ENCODE results near the gene KCNQ5. TPM values are rescaled to one million over a fixed set of nuclear protein-coding genes. Genes with fewer than 3 reads are reported as not detected.

Gene KCNQ5
- total RNA-seq, 1 experiment from 2014 or later, result 0.07 TPM

DNA sequence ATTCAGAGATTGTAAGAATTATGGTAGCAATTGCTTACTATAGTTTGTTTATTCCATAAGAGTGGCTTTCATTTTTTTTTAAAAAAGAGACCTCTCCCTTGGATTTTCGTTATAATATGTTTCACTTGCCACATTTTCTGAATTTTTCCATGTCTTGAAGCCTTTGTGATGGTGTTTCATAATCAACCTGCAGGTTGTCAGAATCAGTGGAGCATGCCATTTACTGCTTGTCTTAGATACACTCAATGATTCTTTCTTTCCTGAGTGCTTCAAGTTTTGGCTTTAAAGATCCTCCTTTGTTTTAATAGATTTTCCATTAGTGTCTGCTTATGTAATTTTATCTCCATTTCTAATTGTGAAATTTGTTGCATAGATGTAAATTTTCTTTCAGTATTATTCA is 31.2 kb downstream of the KCNQ5 start:
- DNase-seq, result no peak
- Mint-ChIP-seq H3K4me3 (no peak overlapping the region), H3K36me3 (ENCODE audit: insufficient read depth in 1 of 3, low read depth in 3 of 3) (no peaks in the 10 kb centered on the region), H3K9me3 (no peaks in the 10 kb centered on the region), H3K27ac (no peak overlapping the region), H3K4me1 (peaks cover 8 to 10% of the 10 kb centered on the region in 2 experiments), H3K27me3 (ENCODE audit: low read depth) (no peaks in the 10 kb centered on the region)
- Histone ChIP-seq H3K9ac (ENCODE audit: extremely low read depth, insufficient read length, low read length) (no peak overlapping the region), H3K23me2 (ENCODE audit: insufficient read length, low read depth, low read length, poor library complexity, severe bottlenecking) (no peaks in the 10 kb centered on the region), H3K4me1 (ENCODE audit: insufficient read depth, low read length) (no peaks in the 10 kb centered on the region), H3K27ac (ENCODE audit: insufficient read length, low read depth, low read length) (no peak overlapping the region), H2AK5ac (ENCODE audit: insufficient read length, low read length) (no peak overlapping the region), H2BK5ac (ENCODE audit: insufficient read length, low read length) (no peak overlapping the region), H3K4ac (ENCODE audit: low read depth, low read length) (no peak overlapping the region), H3K79me1 (ENCODE audit: insufficient read depth, low read depth, low read length, poor library complexity, severe bottlenecking) (no peaks in the 10 kb centered on the region), H4K20me1 (ENCODE audit: control insufficient read depth, insufficient read depth, insufficient read length) (no peaks in the 10 kb centered on the region), H2BK20ac (ENCODE audit: low read depth, low read length, poor library complexity, severe bottlenecking) (no peak overlapping the region), H2AFZ (ENCODE audit: low read length) (no peak overlapping the region), H3K23ac (ENCODE audit: insufficient read length, low read depth, low read length) (no peak overlapping the region), H3K9me3 (ENCODE audit: control insufficient read depth, low read depth, low read length) (no peaks in the 10 kb centered on the region), H4K8ac (replicated peaks; ENCODE audit: insufficient read length, low read depth, low read length) (no peak overlapping the region), H2BK120ac (ENCODE audit: low read depth, low read length, poor library complexity, severe bottlenecking) (no peak overlapping the region), H4K5ac (ENCODE audit: insufficient read length, low read depth, low read length) (no peak overlapping the region), H2BK15ac (ENCODE audit: low read depth, low read length) (no peak overlapping the region), H3K56ac (ENCODE audit: insufficient read length, low read depth, low read length) (no peak overlapping the region), H3K14ac (ENCODE audit: insufficient read depth, low read length) (no peak overlapping the region), H3K27me3 (ENCODE audit: insufficient read depth, low read length) (no peaks in the 10 kb centered on the region), H3K18ac (ENCODE audit: insufficient read length, low read depth, low read length) (no peak overlapping the region), H4K91ac (ENCODE audit: insufficient read length, low read depth, low read length) (no peak overlapping the region), H3K4me2 (ENCODE audit: insufficient read depth, insufficient read length, low read length) (no peak overlapping the region), H3K79me2 (ENCODE audit: insufficient read depth, low read length) (no peaks in the 10 kb centered on the region), H3T11ph (ENCODE audit: low read length) (no peak overlapping the region), H2BK12ac (ENCODE audit: insufficient read length, low read depth, low read length) (no peak overlapping the region)
- no CpG with 5 or more reads among the region's 1 CpG for WGBS (ENCODE audit: extremely low coverage, insufficient read length, low lambda C conversion rate)
- TF ChIP-seq, protein P1, sequence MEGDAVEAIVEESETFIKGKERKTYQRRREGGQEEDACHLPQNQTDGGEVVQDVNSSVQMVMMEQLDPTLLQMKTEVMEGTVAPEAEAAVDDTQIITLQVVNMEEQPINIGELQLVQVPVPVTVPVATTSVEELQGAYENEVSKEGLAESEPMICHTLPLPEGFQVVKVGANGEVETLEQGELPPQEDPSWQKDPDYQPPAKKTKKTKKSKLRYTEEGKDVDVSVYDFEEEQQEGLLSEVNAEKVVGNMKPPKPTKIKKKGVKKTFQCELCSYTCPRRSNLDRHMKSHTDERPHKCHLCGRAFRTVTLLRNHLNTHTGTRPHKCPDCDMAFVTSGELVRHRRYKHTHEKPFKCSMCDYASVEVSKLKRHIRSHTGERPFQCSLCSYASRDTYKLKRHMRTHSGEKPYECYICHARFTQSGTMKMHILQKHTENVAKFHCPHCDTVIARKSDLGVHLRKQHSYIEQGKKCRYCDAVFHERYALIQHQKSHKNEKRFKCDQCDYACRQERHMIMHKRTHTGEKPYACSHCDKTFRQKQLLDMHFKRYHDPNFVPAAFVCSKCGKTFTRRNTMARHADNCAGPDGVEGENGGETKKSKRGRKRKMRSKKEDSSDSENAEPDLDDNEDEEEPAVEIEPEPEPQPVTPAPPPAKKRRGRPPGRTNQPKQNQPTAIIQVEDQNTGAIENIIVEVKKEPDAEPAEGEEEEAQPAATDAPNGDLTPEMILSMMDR (conservative IDR thresholded peaks at IDR 0.05), result no peak

Data from H9 (cell line).